NCI-H128 (cell line): ENCODE data around the gene PHLDB1.
"Not testable (repeated sequence)": the region's sequence is repeated elsewhere in the genome, so short reads cannot be mapped to it uniquely, and the experiment has no call there.

Source experiments
- DNase-seq: peaks from one replicate; lab custom pipeline; 2025; ENCODE audit not compliant: unreplicated experiment; lab: John Stamatoyannopoulos, UW

Gene PHLDB1

GRCh38 chr11:118658429-118659313 lies 51.3 kb downstream of the PHLDB1 start:
- no peak for DNase-seq

GRCh38 chr11:118659314-118659952 lies 52.0 kb downstream of the PHLDB1 start:
- DNase-seq = peak; percentile 69

- DNase-seq = no peak
Observed at GRCh38 chr11:118659953-118660680, 52.7 kb downstream of the PHLDB1 start.

- no peak for DNase-seq
Observed at GRCh38 chr11:118660681-118661424, 53.4 kb downstream of the PHLDB1 start.

- no peak for DNase-seq
Observed at GRCh38 chr11:118661425-118662301, 54.2 kb downstream of the PHLDB1 start.

GRCh38 chr11:118662401-118663271 lies 55.2 kb downstream of the PHLDB1 start:
- DNase-seq = no peak

- no peak for DNase-seq
Observed at GRCh38 chr11:118663381-118663780, 56.0 kb downstream of the PHLDB1 start.

GRCh38 chr11:118663902-118664301 lies 56.5 kb downstream of the PHLDB1 start:
- DNase-seq = no peak

GRCh38 chr11:118666371-118666770 lies 59.0 kb downstream of the PHLDB1 start:
- no peak for DNase-seq

GRCh38 chr11:118670063-118670462 lies 62.6 kb downstream of the PHLDB1 start:
- no peak for DNase-seq

GRCh38 chr11:118671254-118671653 lies 63.8 kb downstream of the PHLDB1 start:
- DNase-seq = no peak

- no peak for DNase-seq
Observed at GRCh38 chr11:118672846-118673245, 65.4 kb downstream of the PHLDB1 start.

- DNase-seq = no peak
Observed at GRCh38 chr11:118673361-118674081, 66.1 kb downstream of the PHLDB1 start.

- DNase-seq = no peak
Observed at GRCh38 chr11:118674082-118674435, 66.6 kb downstream of the PHLDB1 start.

GRCh38 chr11:118677977-118678376 lies 70.6 kb downstream of the PHLDB1 start:
- DNase-seq = no peak

- DNase-seq = not testable (repeated sequence)
Observed at GRCh38 chr11:118678908-118679307, 71.5 kb downstream of the PHLDB1 start.

GRCh38 chr11:118679483-118679882 lies 72.1 kb downstream of the PHLDB1 start, which contains the start of gene TREH:
Gene TREH, minus strand, starts transcription at chr11:118679650. Its CDS starts 23 bp downstream, at chr11:118679627.
- DNase-seq = no peak

GRCh38 chr11:118682372-118682771 lies 75.0 kb downstream of the PHLDB1 start:
- no peak for DNase-seq
